A204.1 (cell line): Measurements from ENCODE around the gene FGFR3.
"Not testable (repeated sequence)": the region's sequence is repeated elsewhere in the genome, so short reads cannot be mapped to it uniquely, and the experiment has no call there.

ENCODE experiments used
- FAIRE-seq: peaks from 2 replicates; lab custom pipeline; 2012; peaks lifted over from hg19 to GRCh38; lab: Jason Lieb, UNC

Gene FGFR3

DNA sequence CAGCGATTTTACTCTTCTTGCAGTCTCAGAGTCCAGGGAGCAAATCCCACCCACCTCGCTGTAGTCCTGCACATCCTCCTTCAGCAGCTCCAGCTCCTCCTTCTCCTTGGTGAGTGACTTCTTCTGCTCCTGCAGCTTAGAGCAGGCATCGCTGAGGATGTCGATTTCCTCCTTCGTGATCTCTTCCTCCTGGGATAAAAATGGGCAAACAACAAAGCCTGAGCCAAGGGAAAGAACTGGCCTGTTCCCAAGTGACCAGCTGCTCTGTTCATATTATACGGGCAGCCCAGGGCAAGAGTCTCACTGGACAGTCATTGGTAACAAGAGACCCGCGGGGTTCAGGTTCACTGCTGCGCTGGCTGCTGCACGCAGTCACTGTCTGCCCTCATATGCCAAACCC, 26.2 kb downstream of the FGFR3 start:
- FAIRE-seq: no peak

- no peak for FAIRE-seq
Observed at GRCh38 chr4:1819816-1820215, 26.7 kb downstream of the FGFR3 start.

DNA sequence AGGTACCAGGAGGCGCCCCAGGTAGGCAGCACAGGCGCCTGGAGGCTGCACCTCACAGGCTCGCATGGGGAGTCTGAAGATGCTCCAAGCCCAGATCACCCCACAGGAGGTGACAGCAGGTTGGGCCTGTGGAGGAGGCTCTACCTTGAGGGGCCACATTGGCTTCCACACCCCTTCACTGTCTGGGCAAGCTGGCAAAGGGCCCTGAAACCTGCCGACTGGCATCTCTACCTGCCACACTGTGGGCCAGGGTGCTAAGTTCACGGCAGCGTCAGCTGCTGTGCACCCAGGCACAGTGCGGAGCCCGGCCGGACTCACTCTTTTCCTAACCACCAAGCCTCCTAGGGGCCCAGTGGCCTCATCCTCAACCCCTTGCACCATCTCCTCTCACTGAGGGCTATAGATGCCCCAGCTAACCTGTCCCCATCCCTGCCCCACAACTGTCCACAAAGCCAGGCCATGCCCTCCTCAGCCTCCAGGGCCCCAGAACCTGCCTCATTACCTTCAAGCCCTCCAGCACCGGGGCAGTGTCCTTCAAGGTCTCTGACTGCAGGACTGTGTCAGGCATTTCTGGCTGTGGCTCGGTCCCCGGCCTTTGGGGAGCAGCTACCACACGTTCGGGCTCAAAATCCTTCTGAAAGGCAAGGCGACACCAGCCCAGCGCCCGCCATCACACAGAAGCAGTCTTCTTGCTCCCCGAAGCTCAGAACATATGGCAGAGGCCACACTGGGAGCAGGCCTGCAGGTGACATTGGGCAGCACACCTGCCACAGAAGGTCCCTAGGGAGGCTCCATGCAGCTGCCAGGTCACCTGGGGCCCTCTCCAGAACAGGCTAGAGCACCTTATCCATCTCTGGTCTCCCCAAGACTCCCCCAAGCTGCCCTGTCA, 28.8 kb downstream of the FGFR3 start:
- no peak for FAIRE-seq

- no peak for FAIRE-seq
Observed at GRCh38 chr4:1822568-1823544, 29.8 kb downstream of the FGFR3 start.

DNA sequence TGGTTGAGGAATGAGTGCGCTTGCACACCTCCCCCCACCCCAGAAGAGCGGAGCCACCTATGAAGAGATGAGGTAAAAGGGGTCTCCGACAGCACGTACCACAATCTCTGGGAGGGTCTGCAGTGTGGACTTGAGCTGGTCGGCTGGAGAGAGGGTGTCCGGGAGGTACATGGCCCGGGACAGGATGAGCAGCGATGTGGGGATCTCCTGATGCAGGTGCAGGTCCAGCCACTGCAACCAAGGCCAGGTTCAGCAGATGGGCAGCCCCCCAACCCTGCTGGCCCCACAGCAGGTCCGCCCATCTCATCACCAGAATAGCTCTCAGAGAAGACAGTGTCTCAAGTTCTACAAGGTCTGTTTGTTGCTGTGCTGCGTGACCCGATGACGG, 30.4 kb downstream of the FGFR3 start:
- FAIRE-seq: no peak

DNA sequence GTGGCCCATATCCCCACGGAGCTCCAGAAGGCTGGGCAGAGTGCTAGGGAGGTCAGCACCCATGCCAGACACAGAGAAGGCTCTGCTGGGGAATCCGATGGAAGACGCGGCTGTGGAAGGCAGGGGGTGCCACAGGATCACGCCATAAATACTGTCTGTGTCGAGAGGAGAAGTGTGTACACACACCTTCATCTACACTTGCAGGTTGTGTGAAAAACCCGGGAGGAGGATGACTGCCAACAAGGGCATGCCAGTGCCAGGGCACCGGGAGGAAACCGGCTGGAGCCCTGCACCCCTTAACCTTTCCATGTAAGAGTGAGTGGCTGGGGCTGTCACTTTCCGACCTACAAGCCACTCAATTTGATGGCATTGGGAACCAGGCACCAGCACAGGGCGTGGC, 31.7 kb downstream of the FGFR3 start:
- no peak for FAIRE-seq

GRCh38 chr4:1825326-1825725, 32.2 kb downstream of the FGFR3 start:
- no peak for FAIRE-seq

- no peak for FAIRE-seq
Observed at GRCh38 chr4:1826531-1827350, 33.6 kb downstream of the FGFR3 start.

- no peak for FAIRE-seq
Observed at GRCh38 chr4:1830234-1830633, 37.1 kb downstream of the FGFR3 start.

DNA sequence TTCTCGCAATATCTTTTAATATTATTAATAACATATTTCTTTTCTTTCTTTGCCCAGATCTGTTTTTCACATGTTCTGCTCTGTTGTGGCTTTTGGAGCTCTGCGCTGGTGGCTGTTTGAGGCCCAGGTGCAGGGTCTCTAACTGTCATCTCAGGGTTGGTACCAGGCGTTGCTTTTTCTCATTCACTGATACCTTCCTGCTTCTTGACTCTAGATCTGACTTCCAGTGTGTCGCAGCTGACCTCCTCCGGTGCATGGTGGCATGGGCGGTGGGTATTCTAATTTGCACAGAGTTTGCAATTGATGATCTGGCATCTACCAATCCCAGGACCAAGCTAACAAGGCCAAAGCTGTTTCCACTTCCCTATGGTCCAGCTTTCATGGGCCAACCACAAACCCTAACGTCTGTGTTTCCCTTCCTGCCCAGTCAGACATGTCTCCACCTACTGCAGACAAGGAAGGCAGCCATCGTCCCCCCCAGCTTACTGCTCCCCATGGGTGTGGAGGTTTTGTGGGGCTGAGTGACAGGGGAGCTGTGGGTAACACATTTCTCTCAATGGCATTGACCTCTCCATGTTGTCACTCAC, 37.6 kb downstream of the FGFR3 start:
- no peak for FAIRE-seq

DNA sequence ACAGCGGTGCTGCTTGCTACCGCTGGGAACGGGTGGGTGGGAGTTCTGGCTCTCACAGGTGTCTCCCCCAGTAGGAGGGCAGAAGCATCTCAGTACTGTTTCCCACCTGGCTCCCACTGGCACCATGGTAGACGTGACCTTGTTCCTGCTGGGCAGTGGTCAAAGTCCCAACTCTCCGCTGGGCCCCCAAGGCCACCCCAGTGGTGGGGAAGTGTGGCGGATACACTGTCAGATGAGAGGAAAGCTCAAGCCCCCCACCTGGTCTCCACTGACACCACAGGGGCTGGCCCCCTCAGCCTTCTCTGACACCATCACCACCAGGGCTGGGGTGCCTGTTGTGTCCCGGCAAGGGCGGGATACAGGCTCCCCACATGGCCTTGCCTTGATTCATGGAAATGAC, 38.2 kb downstream of the FGFR3 start:
- FAIRE-seq: no peak

GRCh38 chr4:1832690-1833089, 39.6 kb downstream of the FGFR3 start:
- FAIRE-seq: no peak

- no peak for FAIRE-seq
Observed at GRCh38 chr4:1833307-1834046, 40.4 kb downstream of the FGFR3 start.

GRCh38 chr4:1834047-1834775, 41.1 kb downstream of the FGFR3 start:
- FAIRE-seq: no peak

DNA sequence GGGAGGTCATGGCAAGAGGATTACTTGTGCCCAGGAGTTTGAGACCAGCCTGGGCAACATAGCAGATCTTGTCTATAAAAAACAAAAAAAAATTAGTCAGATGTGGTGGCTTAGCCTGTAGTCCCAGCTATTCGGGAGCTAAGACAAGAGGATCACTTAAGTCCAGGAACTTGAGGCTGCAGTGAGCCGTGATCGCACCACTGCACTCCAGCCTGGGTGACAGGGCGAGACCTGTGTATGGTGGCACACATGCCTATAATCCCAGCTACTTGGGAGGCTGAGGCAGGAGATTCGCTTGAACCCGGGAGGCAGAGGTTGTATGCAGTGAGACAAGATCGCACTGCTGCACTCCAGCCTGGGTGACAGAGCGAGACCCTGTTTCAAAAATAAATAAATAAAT, 42.7 kb downstream of the FGFR3 start:
- not testable (repeated sequence) for FAIRE-seq

DNA sequence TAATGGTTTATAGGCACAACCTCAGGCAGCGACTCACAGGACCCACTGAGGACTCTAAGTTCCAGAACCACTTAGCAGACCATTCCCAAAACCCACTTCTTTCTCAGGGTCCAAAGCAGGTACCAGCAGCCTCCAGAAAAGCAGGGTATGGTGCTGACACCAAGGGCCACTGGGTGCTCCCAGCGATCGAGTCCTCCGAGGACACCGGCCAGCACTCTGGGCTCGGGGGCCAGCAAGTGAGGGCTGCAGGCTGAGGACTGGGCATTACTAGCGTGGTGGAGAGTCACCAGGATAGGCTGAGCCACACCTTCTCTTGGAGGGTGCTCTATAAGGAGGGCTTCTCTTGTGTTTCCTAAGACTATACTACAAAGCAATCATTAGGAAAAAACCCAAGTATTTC, 43.6 kb downstream of the FGFR3 start:
- no peak for FAIRE-seq

GRCh38 chr4:1837069-1837468, 44.0 kb downstream of the FGFR3 start:
- FAIRE-seq: no peak

GRCh38 chr4:1839282-1839681, 46.2 kb downstream of the FGFR3 start:
- no peak for FAIRE-seq

DNA sequence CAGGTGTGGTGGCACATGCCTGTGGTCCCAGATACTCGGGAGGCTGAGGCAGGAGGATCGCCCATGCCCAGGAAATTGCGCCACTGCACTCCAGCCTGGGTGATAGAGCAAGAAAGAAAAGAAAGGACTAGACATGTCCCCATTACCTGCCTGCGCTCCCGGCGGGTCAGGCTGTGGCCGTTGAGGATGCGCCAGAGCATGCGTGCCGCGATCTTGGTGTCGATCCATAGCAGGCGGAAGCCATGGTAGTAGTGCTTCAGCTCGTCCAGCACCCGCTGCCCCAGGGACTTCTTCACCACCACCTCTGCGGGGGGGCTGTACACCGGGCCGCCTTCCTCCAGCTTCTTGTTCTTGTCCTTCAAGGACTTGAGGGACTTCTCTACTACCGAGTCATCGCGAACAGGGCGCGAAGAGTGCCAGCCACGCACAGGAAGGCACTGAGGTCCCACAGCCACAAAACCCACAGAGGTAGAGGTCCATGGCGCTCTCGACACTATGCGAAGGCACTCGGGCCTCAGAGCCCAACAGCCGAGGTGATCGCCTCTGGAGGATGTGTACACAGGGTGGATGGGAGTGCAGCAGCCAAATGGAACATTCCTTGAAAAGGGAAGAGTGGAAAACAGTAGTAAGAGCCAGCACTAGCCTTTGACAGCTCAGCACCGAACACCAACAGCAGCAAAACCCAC, 48.3 kb downstream of the FGFR3 start:
- no peak for FAIRE-seq

DNA sequence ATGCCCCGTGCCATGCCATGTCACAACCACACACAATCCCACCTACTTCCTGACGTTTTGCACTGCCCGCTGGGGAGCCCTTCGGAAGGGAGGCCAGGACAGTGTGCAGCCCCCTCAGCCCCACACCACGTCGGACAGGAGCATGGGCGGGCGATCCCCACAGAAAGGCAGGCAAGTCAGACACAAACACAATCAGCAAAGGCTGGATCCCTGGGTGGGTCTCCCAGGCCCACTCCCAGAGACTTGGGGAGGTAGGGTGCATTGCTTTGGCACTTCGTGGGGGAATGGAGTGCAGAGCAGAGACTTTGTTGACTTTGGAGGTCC, 48.8 kb downstream of the FGFR3 start:
- FAIRE-seq: no peak
